GM11168 (cell line): ENCODE measurements around the gene CBR3.

ENCODE experiments used
- in situ Hi-C: fragments of 300-500 bp; cut with MboI; formaldehyde crosslinking; loops from one replicate; pipeline ENCODE4 v1.12.0; 2022; ENCODE audit warnings: low sequenced_read_pairs; ENCODE audit not compliant: unreplicated experiment

CBR3 gene

GRCh38 chr21:36175771-36176565 lies 41.1 kb downstream of the CBR3 start:
- in situ Hi-C loops = no loop called here

- in situ Hi-C loops = no loop called here
Measured at GRCh38 chr21:36178349-36178748, 43.5 kb downstream of the CBR3 start.

- in situ Hi-C loops = no loop called here
Measured at GRCh38 chr21:36179145-36179544, 44.3 kb downstream of the CBR3 start.

- in situ Hi-C loops = no loop called here
Measured at GRCh38 chr21:36180963-36181362, 46.1 kb downstream of the CBR3 start.

GRCh38 chr21:36183144-36183795 lies 48.4 kb downstream of the CBR3 start:
- in situ Hi-C loops = no loop called here

GRCh38 chr21:36184545-36184944 lies 49.7 kb downstream of the CBR3 start:
- in situ Hi-C loops = no loop called here

GRCh38 chr21:36185523-36185922 lies 50.6 kb downstream of the CBR3 start:
- in situ Hi-C loops = no loop called here

- in situ Hi-C loops = no loop called here
Measured at GRCh38 chr21:36186081-36186480, 51.2 kb downstream of the CBR3 start.

- in situ Hi-C loops = no loop called here
Measured at GRCh38 chr21:36186506-36187399, 51.9 kb downstream of the CBR3 start.

- in situ Hi-C loops = no loop called here
Measured at GRCh38 chr21:36188081-36188681, 53.3 kb downstream of the CBR3 start.

- in situ Hi-C loops = no loop called here
Measured at GRCh38 chr21:36188937-36189336, 54.1 kb downstream of the CBR3 start.

GRCh38 chr21:36190736-36191135 lies 55.9 kb downstream of the CBR3 start:
- in situ Hi-C loops = no loop called here

GRCh38 chr21:36193200-36193599 lies 58.3 kb downstream of the CBR3 start:
- in situ Hi-C loops = no loop called here

GRCh38 chr21:36194024-36194423 lies 59.1 kb downstream of the CBR3 start:
- in situ Hi-C loops = no loop called here

GRCh38 chr21:36195613-36196012 lies 60.7 kb downstream of the CBR3 start:
- in situ Hi-C loops = no loop called here
